Hepatocyte (in vitro differentiated cells): ENCODE results near the gene PDE4B.

Source experiments
- EZH2 ChIP-seq: fragments of 200-600 bp; sonication (generic); IDR thresholded peaks from 2 replicates; pipeline ENCODE4 v1.6.1; 2016; ENCODE audit warnings: antibody characterized with exemption, mild to moderate bottlenecking, borderline replicate concordance
- EZH2phosphoT487 ChIP-seq: fragments of 200-600 bp; sonication (generic); IDR thresholded peaks from one replicate; pipeline ENCODE4 v1.6.1; 2018; ENCODE audit warnings: antibody characterized with exemption, mild to moderate bottlenecking, low read depth, moderate library complexity; ENCODE audit not compliant: unreplicated experiment, severe bottlenecking
- TF ChIP-seq, protein P1 (sequence below): fragments of 200-600 bp; sonication (generic); IDR thresholded peaks from 2 replicates; pipeline ENCODE4 v1.5.1; 2016; ENCODE audit warnings: antibody characterized with exemption, mild to moderate bottlenecking; ENCODE audit not compliant: poor library complexity

- TF ChIP-seq EZH2, result no peak
- TF ChIP-seq EZH2phosphoT487, result no peak
- TF ChIP-seq, protein P1, sequence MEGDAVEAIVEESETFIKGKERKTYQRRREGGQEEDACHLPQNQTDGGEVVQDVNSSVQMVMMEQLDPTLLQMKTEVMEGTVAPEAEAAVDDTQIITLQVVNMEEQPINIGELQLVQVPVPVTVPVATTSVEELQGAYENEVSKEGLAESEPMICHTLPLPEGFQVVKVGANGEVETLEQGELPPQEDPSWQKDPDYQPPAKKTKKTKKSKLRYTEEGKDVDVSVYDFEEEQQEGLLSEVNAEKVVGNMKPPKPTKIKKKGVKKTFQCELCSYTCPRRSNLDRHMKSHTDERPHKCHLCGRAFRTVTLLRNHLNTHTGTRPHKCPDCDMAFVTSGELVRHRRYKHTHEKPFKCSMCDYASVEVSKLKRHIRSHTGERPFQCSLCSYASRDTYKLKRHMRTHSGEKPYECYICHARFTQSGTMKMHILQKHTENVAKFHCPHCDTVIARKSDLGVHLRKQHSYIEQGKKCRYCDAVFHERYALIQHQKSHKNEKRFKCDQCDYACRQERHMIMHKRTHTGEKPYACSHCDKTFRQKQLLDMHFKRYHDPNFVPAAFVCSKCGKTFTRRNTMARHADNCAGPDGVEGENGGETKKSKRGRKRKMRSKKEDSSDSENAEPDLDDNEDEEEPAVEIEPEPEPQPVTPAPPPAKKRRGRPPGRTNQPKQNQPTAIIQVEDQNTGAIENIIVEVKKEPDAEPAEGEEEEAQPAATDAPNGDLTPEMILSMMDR, result no peak
These were observed 190.8 kb downstream of the PDE4B start for GRCh38 chr1:65983500-65983899.
